Measurements from ENCODE around the gene RAPGEF4. TPM values are rescaled to one million over a fixed set of nuclear protein-coding genes. Genes with fewer than 3 reads are reported as not detected.

Gene RAPGEF4
- total RNA-seq, 1 experiment from 2014 or later, result 1.4 TPM

DNA sequence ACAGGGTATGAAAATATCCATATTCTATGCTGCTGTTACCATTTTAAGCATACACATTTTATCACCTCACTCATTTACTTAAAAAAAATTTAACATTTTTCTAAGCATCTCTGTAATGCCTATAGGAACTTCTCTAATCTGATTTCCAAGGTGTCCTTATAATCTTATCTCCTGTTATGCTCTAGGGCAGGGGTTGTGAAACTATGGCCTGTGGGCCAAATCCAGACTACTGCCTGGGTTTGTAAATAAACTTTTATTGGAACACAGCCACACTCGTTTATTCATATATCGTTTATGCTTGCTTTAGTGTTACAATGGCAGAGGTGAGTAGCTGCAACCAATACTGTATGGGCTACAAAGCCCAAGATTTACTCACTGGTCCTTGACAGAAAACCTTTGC, 151.6 kb downstream of the RAPGEF4 start:
- Histone ChIP-seq H3K9me3 (ENCODE audit: control insufficient read depth, low read depth, low read length) (no peaks in the 10 kb centered on the region), H3K56ac (ENCODE audit: insufficient read length, low read depth, low read length) (no peak overlapping the region), H2BK120ac (ENCODE audit: low read depth, low read length, poor library complexity, severe bottlenecking) (no peak overlapping the region), H3T11ph (ENCODE audit: low read length) (no peak overlapping the region), H3K79me2 (ENCODE audit: insufficient read depth, low read length) (no peaks in the 10 kb centered on the region), H3K4ac (ENCODE audit: low read depth, low read length) (no peak overlapping the region), H4K5ac (ENCODE audit: insufficient read length, low read depth, low read length) (no peak overlapping the region), H3K23ac (ENCODE audit: insufficient read length, low read depth, low read length) (no peak overlapping the region), H3K4me1 (ENCODE audit: insufficient read depth, low read length) (no peaks in the 10 kb centered on the region; the same call in 1 of the 2 replicates), H2AFZ (ENCODE audit: low read length) (no peak overlapping the region), H3K79me1 (ENCODE audit: insufficient read depth, low read depth, low read length, poor library complexity, severe bottlenecking) (no peaks in the 10 kb centered on the region), H3K18ac (ENCODE audit: insufficient read length, low read depth, low read length) (no peak overlapping the region), H4K8ac (replicated peaks; ENCODE audit: insufficient read length, low read depth, low read length) (no peak overlapping the region), H4K20me1 (ENCODE audit: control insufficient read depth, insufficient read depth, insufficient read length) (no peaks in the 10 kb centered on the region), H3K27ac (ENCODE audit: insufficient read length, low read depth, low read length) (no peak overlapping the region), H3K27me3 (ENCODE audit: insufficient read depth, low read length) (no peaks in the 10 kb centered on the region), H2BK15ac (ENCODE audit: low read depth, low read length) (no peak overlapping the region), H3K9ac (ENCODE audit: extremely low read depth, insufficient read length, low read length) (no peak overlapping the region), H2AK5ac (ENCODE audit: insufficient read length, low read length) (no peak overlapping the region), H2BK12ac (ENCODE audit: insufficient read length, low read depth, low read length) (no peak overlapping the region), H3K23me2 (ENCODE audit: insufficient read length, low read depth, low read length, poor library complexity, severe bottlenecking) (no peaks in the 10 kb centered on the region), H3K14ac (ENCODE audit: insufficient read depth, low read length) (no peak overlapping the region), H3K4me2 (ENCODE audit: insufficient read depth, insufficient read length, low read length) (no peak overlapping the region), H2BK5ac (ENCODE audit: insufficient read length, low read length) (no peak overlapping the region), H4K91ac (ENCODE audit: insufficient read length, low read depth, low read length) (no peak overlapping the region), H2BK20ac (ENCODE audit: low read depth, low read length, poor library complexity, severe bottlenecking) (no peak overlapping the region)
- H3K36me3 Mint-ChIP-seq (ENCODE audit: insufficient read depth in 1 of 3, low read depth in 3 of 3), result no peaks in the 10 kb centered on the region
- no peak for TF ChIP-seq CTCF (conservative IDR thresholded peaks at IDR 0.05)
- no peak for DNase-seq
- no CpG with 5 or more reads among the region's 2 CpGs for WGBS (ENCODE audit: extremely low coverage, insufficient read length, low lambda C conversion rate)
- H3K4me1 Mint-ChIP-seq, result peaks cover 0 to 3% of the 10 kb centered on the region in 2 experiments; a peak in 1 of 4 replicates
- no peaks in the 10 kb centered on the region for H3K9me3 Mint-ChIP-seq
- no peak overlapping the region for H3K4me3 Mint-ChIP-seq
- no peak overlapping the region for H3K27ac Mint-ChIP-seq
- no peaks in the 10 kb centered on the region; the same call in 1 of the 2 replicates for H3K27me3 Mint-ChIP-seq (ENCODE audit: low read depth)
